Adrenal gland (tissue), 5 donors: ENCODE results near the gene GJB1.

ENCODE experiments used
- CTCF ChIP-seq, 6 experiments: fragments of 450-650 bp in 4 of 6; fragments of 200-600 bp in 2 of 6; sonication (generic) in 1 of 6; IDR thresholded peaks; 1 replicate in 5 of 6; 2 replicates in 1 of 6; pipeline versions ENCODE4 v1.5.1 to v1.8.0; 2016 to 2021; ENCODE audit warnings: antibody characterized with exemption in 6 of 6, mild to moderate bottlenecking in 2 of 6, moderate library complexity in 1 of 6
- POLR2A ChIP-seq, 2 donors: fragments of 450-650 bp; IDR thresholded peaks; one replicate each; pipeline ENCODE4 v1.6.1; 2017; ENCODE audit warnings: antibody characterized with exemption in 2 of 2, mild to moderate bottlenecking in 2 of 2, moderate library complexity in 1 of 2
- donor health status: DM: no; HTN: no; CAD: no.

GRCh38 chrX:71256856-71257255 lies 33.8 kb downstream of the GJB1 start:
- TF ChIP-seq POLR2A (IDR thresholded peaks at IDR 0.05) (no peak), CTCF (IDR thresholded peaks at IDR 0.05) (no peak)
